ENCODE measurements around the gene FBLN2. TPM values are rescaled to one million over a fixed set of nuclear protein-coding genes. Genes with fewer than 3 reads are reported as not detected.

Gene FBLN2
- total RNA-seq, 3 donors from 2014 or later (not counting 1 experiment from before 2014, with no cell fraction given): 0.61 to 2.7 (median 1.6) TPM

- ATAC-seq (no peak), DNase-seq (no peak)
- WGBS (ENCODE audit: insufficient coverage): 88% methylated on average over 15 of the region's 15 CpGs
- H3K36me3 Mint-ChIP-seq: no peaks in the 10 kb centered on the region
- no peaks in the 10 kb centered on the region for H3K4me1 Mint-ChIP-seq
- H3K4me3 ChIP-seq (ENCODE audit: low read length): no peak overlapping the region
- no peak overlapping the region for H3K27ac Mint-ChIP-seq
- no peaks in the 10 kb centered on the region for H3K4me1 ChIP-seq (ENCODE audit: control insufficient read depth, insufficient read depth, low read length)
- no peak overlapping the region for H3K4me3 Mint-ChIP-seq
- H3K36me3 ChIP-seq (ENCODE audit: control insufficient read depth, insufficient read depth, low read length): no peaks in the 10 kb centered on the region
- H3K9me3 Mint-ChIP-seq: no peaks in the 10 kb centered on the region
- no peak overlapping the region for H3K27ac ChIP-seq (ENCODE audit: low read length)
- no peaks in the 10 kb centered on the region for H3K9me3 ChIP-seq (ENCODE audit: control insufficient read depth, insufficient read depth, low read length)
- no peaks in the 10 kb centered on the region for H3K27me3 ChIP-seq (ENCODE audit: control insufficient read depth, insufficient read depth, low read length)
- no peak for TF ChIP-seq CTCF (IDR thresholded peaks at IDR 0.05)
- H3K27me3 Mint-ChIP-seq (ENCODE audit: low read depth in 2 of 2): no peaks in the 10 kb centered on the region
- intact Hi-C loops (cut with micrococcal nuclease): no loop called here
Observed at GRCh38 chr3:13509059-13509815, 39.7 kb upstream of the FBLN2 start.

DNA sequence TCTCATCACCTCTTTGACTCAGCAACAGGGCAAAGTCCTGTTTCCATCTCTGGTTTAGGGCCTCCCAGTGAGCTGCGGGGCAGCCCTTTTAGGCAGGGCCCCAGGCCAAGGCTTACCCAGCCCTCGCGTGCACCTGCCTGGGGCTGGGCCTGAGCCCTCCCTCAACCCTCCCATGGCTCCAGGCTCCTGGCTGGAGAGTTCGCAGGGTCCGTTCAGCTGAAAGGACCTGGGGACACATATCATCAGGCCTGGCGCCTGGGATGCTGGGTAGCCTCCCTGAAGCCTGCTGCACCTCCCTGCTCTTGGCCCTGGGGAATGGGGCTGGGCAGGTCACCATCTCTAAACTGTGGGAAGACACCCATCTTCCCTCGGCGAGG lies 39.1 kb upstream of the FBLN2 start:
- no peak overlapping the region for H3K4me3 ChIP-seq (ENCODE audit: low read length)
- H3K9me3 ChIP-seq (ENCODE audit: control insufficient read depth, insufficient read depth, low read length): no peaks in the 10 kb centered on the region
- no peak for ATAC-seq
- no peaks in the 10 kb centered on the region for H3K9me3 Mint-ChIP-seq
- no peak overlapping the region for H3K4me3 Mint-ChIP-seq
- H3K4me1 Mint-ChIP-seq: no peaks in the 10 kb centered on the region
- no peak overlapping the region for H3K27ac Mint-ChIP-seq
- no peaks in the 10 kb centered on the region for H3K4me1 ChIP-seq (ENCODE audit: control insufficient read depth, insufficient read depth, low read length)
- no peak for DNase-seq
- intact Hi-C loops (cut with micrococcal nuclease): no loop called here
- H3K27me3 ChIP-seq (ENCODE audit: control insufficient read depth, insufficient read depth, low read length): no peaks in the 10 kb centered on the region
- H3K36me3 ChIP-seq (ENCODE audit: control insufficient read depth, insufficient read depth, low read length): no peaks in the 10 kb centered on the region
- H3K27ac ChIP-seq (ENCODE audit: low read length): no peak overlapping the region
- 98% methylated on average over 8 of the region's 8 CpGs for WGBS (ENCODE audit: insufficient coverage)
- H3K36me3 Mint-ChIP-seq: no peaks in the 10 kb centered on the region
- no peaks in the 10 kb centered on the region for H3K27me3 Mint-ChIP-seq (ENCODE audit: low read depth in 2 of 2)
- TF ChIP-seq CTCF (IDR thresholded peaks at IDR 0.05): no peak

DNA sequence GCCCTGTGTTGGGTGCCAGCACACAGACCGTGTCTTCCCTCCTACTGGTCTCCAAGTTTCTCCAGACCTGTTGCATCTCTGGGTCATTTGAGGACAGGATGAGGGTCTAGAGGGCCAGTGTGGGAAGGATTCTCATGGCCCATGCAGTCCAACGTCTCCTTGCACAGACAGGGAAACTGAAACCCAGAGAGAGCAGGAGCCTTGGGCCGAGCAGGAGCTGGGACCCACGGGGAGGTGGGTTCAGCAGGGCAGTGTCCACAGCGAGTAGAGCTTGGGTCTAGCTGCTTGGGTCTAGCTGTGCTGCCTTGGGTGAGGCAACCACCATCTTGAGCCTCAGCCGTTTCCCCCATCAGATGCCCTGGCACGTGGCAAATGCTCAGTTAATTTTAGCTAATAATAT lies 36.5 kb upstream of the FBLN2 start:
- Histone ChIP-seq H3K27me3 (ENCODE audit: control insufficient read depth, insufficient read depth, low read length) (no peaks in the 10 kb centered on the region), H3K36me3 (ENCODE audit: control insufficient read depth, insufficient read depth, low read length) (no peaks in the 10 kb centered on the region), H3K4me1 (ENCODE audit: control insufficient read depth, insufficient read depth, low read length) (no peaks in the 10 kb centered on the region), H3K4me3 (ENCODE audit: low read length) (no peak overlapping the region), H3K27ac (ENCODE audit: low read length) (no peak overlapping the region), H3K9me3 (ENCODE audit: control insufficient read depth, insufficient read depth, low read length) (no peaks in the 10 kb centered on the region)
- no peak overlapping the region for H3K27ac Mint-ChIP-seq
- H3K9me3 Mint-ChIP-seq: no peaks in the 10 kb centered on the region
- no peaks in the 10 kb centered on the region for H3K27me3 Mint-ChIP-seq (ENCODE audit: low read depth in 2 of 2)
- no peaks in the 10 kb centered on the region for H3K36me3 Mint-ChIP-seq
- H3K4me3 Mint-ChIP-seq: no peak overlapping the region
- H3K4me1 Mint-ChIP-seq: no peaks in the 10 kb centered on the region
- 79% methylated on average over 6 of the region's 7 CpGs for WGBS (ENCODE audit: insufficient coverage)
- TF ChIP-seq CTCF (IDR thresholded peaks at IDR 0.05): no peak
- intact Hi-C loops (cut with micrococcal nuclease): no loop called here
- DNase-seq: no peak
- ATAC-seq: no peak
